ENCODE data around the gene INPPL1. TPM values are rescaled to one million over a fixed set of nuclear protein-coding genes. Genes with fewer than 3 reads are reported as not detected.

The INPPL1 gene
- total and polyA plus RNA-seq, 2 donors from 2014 or later: 39.9 to 120 TPM

DNA sequence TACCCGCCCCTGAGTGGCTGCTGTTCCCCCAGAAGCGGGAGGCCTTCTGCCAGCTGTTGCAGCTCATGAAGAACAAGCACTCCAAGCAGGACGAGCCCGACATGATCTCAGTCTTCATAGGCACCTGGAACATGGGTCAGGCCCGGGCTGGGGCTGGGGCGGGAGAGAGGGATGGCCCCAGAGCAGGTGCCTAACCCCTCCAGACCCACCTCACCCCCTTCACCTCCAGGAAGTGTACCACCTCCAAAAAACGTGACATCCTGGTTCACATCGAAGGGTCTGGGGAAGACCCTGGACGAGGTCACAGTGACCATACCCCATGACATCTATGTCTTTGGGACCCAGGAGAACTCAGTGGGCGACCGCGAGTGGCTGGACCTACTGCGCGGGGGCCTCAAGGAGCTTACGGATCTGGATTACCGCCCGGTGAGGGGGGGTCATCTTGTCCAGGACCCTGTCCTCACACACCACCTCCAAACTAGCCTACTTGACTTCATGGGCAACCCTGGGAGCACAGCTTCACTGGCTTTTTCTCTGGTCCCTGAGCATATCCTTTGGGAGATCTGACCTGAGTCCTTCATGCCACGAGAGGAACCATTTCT is 6.3 kb downstream of the INPPL1 start:
- peak in 2 of 5 donors; percentile 5 to 51 for DNase-seq
- H3K4me1 ChIP-seq (ENCODE audit: control insufficient read depth in 2 of 3, insufficient read depth in 2 of 3, low read depth in 1 of 3, low read length in 3 of 3): peaks cover 0 to 6% (median 0%) of the 10 kb centered on the region in 3 donors
- TF ChIP-seq, protein P1, sequence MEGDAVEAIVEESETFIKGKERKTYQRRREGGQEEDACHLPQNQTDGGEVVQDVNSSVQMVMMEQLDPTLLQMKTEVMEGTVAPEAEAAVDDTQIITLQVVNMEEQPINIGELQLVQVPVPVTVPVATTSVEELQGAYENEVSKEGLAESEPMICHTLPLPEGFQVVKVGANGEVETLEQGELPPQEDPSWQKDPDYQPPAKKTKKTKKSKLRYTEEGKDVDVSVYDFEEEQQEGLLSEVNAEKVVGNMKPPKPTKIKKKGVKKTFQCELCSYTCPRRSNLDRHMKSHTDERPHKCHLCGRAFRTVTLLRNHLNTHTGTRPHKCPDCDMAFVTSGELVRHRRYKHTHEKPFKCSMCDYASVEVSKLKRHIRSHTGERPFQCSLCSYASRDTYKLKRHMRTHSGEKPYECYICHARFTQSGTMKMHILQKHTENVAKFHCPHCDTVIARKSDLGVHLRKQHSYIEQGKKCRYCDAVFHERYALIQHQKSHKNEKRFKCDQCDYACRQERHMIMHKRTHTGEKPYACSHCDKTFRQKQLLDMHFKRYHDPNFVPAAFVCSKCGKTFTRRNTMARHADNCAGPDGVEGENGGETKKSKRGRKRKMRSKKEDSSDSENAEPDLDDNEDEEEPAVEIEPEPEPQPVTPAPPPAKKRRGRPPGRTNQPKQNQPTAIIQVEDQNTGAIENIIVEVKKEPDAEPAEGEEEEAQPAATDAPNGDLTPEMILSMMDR (IDR thresholded peaks at IDR 0.05; ENCODE audit: borderline replicate concordance, extremely low read depth, insufficient read depth): no peak
- no peak overlapping the region for H3K4me3 ChIP-seq (ENCODE audit: low read length in 3 of 3)
- intact Hi-C loops (cut with DNase I): no loop called here
- no peak overlapping the region for H3K9ac ChIP-seq (ENCODE audit: low read length in 3 of 3)
- FAIRE-seq: no peak
- H3K27ac ChIP-seq (ENCODE audit: low read depth in 2 of 2, low read length in 2 of 2): no peak overlapping the region
- no peaks in the 10 kb centered on the region for H3K9me3 ChIP-seq (ENCODE audit: control insufficient read depth in 2 of 3, insufficient read depth in 1 of 3, low read length in 3 of 3)
- peaks cover 9 to 72% (median 49%) of the 10 kb centered on the region in 3 donors for H3K36me3 ChIP-seq (ENCODE audit: control insufficient read depth in 2 of 3, insufficient read depth in 3 of 3, low read length in 3 of 3)
- no peaks in the 10 kb centered on the region for H3K27me3 ChIP-seq (ENCODE audit: control insufficient read depth, insufficient read depth, low read length)

GRCh38 chr11:72231396-72232259 is 7.1 kb downstream of the INPPL1 start:
- H3K9ac ChIP-seq (ENCODE audit: low read length in 3 of 3): no peak overlapping the region
- H3K4me1 ChIP-seq (ENCODE audit: control insufficient read depth in 2 of 3, insufficient read depth in 2 of 3, low read depth in 1 of 3, low read length in 3 of 3): peaks cover 0 to 5% (median 0%) of the 10 kb centered on the region in 3 donors
- intact Hi-C loops (cut with DNase I): no loop called here
- H3K27me3 ChIP-seq (ENCODE audit: control insufficient read depth, insufficient read depth, low read length): no peaks in the 10 kb centered on the region
- H3K27ac ChIP-seq (ENCODE audit: low read depth in 2 of 2, low read length in 2 of 2): no peak overlapping the region
- H3K4me3 ChIP-seq (ENCODE audit: low read length in 3 of 3): no peak overlapping the region
- peak in 1 of 5 donors; percentile 7 for DNase-seq
- no peak for FAIRE-seq
- TF ChIP-seq, protein P1 (IDR thresholded peaks at IDR 0.05; ENCODE audit: borderline replicate concordance, extremely low read depth, insufficient read depth): no peak
- H3K36me3 ChIP-seq (ENCODE audit: control insufficient read depth in 2 of 3, insufficient read depth in 3 of 3, low read length in 3 of 3): peaks cover 9 to 79% (median 54%) of the 10 kb centered on the region in 3 donors
- no peaks in the 10 kb centered on the region for H3K9me3 ChIP-seq (ENCODE audit: control insufficient read depth in 2 of 3, insufficient read depth in 1 of 3, low read length in 3 of 3)

DNA sequence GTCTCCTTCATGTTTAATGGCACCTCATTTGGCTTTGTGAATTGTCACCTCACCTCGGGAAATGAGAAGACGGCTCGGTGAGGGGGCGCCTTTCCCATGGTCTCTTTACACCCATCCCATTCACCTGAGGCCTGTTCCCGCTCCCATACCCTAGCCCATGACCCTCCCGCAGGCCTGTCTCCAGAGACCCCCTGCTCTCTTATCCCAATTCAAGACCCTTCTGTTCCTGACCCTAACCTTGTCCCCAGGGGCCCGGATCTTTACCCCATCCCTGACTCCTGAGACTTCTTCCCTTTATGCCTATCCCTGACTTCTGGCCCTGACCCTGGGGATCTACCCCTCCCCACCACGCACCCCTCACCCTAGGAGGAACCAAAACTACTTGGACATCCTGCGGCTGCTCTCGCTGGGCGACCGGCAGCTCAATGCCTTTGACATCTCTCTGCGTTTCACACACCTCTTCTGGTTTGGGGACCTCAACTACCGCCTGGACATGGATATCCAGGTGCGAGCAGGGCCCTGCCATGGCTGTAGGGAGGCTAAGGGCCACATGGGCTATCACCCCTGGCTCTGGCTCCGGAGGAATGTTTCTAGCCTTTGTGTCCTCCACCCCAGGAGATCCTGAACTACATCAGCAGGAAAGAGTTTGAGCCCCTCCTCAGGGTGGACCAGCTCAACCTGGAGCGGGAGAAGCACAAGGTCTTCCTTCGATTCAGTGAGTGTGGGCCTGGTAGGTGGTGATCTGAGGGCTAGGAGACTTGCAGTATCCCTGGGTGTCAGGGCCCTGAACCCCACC is 7.9 kb downstream of the INPPL1 start:
- no peak overlapping the region for H3K27ac ChIP-seq (ENCODE audit: low read depth in 2 of 2, low read length in 2 of 2)
- FAIRE-seq (no peak), DNase-seq (peak in 1 of 5 donors; percentile 6)
- H3K36me3 ChIP-seq (ENCODE audit: control insufficient read depth in 2 of 3, insufficient read depth in 3 of 3, low read length in 3 of 3): peaks cover 9 to 74% (median 54%) of the 10 kb centered on the region in 3 donors
- H3K4me3 ChIP-seq (ENCODE audit: low read length in 3 of 3): no peak overlapping the region
- no peaks in the 10 kb centered on the region for H3K9me3 ChIP-seq (ENCODE audit: control insufficient read depth in 2 of 3, insufficient read depth in 1 of 3, low read length in 3 of 3)
- H3K9ac ChIP-seq (ENCODE audit: low read length in 3 of 3): no peak overlapping the region
- intact Hi-C loops (cut with DNase I): no loop called here
- H3K4me1 ChIP-seq (ENCODE audit: control insufficient read depth in 2 of 3, insufficient read depth in 2 of 3, low read depth in 1 of 3, low read length in 3 of 3): peaks cover 0 to 3% (median 0%) of the 10 kb centered on the region in 3 donors
- H3K27me3 ChIP-seq (ENCODE audit: control insufficient read depth, insufficient read depth, low read length): no peaks in the 10 kb centered on the region
- TF ChIP-seq, protein P1 (IDR thresholded peaks at IDR 0.05; ENCODE audit: borderline replicate concordance, extremely low read depth, insufficient read depth): no peak

Measured in kidney (tissue), 14 donors.